Nucleus accumbens (tissue), 56 donors: Measurements from ENCODE around the gene AKR1A1.
"Not testable (repeated sequence)": the region's sequence is repeated elsewhere in the genome, so short reads cannot be mapped to it uniquely, and the experiment has no call there.

Source experiments
- DNase-seq, 56 donors: peaks; one replicate each; lab custom pipeline; 2025; lab: John Stamatoyannopoulos, UW

The AKR1A1 gene

DNA sequence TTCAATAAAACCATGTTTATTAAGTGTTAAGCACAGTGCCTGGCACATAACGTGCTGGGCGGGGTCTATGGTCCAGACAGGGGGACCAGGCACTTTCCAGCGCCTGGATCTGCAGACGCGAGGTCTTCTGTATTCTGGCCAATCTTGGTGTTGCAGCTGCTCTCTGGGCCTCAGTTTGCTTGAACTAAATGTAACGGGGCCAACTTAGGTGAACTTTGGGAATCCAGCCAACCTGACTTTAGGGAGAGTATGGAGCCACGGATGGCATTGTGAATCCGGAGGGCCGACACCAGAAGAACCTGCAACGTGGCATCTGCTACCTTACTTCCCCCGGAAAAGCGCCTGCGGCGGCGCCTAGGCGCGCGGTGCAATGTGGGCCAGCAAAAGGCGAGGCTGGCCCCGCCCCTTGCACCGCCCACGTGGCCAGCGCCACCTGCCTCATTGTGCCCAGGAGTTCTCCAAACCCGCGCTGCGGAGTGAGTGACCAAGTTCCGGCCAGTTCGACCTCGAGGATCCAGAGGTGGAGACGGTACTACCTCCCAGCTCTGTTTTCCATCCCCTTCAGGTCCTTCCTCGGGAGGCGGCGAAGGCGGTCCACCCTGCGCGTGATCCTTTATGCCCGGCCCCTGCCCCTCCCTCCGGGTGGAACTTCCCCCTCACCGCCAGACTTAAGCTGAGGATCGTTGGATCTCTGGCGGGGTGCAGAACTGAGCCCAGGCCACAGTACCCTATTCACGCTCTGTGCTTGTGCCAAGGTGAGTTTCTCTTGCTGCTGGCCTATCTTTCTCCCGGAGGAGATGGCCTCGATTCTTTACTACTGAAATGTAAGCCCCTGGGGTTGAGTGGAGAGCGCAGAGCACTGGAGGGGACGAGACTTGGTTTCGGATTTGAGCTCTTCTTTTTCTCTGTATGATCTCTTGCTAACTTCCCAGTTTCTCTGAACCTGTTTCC is at the start of gene AKR1A1:
TSS of gene AKR1A1 (plus strand) at position 426 of the 951 bp plus-strand sequence. CDS start 10,969 bp downstream, outside the sequence.
- DNase-seq: peak in 55 of 56 donors; percentile 48 to 96 (median 83)

DNA sequence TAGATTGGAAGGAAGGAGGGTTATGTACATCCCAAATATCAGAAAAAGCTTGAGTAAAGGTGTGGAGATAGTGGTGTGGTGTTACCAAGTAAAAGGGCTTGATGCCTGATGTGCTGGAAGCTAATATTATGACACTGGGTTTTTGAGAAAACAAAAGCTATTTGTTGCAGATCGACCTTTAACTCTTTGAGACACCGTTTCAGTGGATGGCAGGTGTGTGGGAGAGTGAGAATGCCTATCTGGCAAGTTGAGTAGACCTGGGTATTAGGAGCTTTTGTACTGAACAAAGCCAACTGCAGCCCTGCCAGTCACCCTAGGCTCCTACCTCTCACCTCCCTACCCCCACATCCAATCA is 49.1 kb upstream of the AKR1A1 start:
- peak in 1 of 56 donors; percentile 17 for DNase-seq

DNA sequence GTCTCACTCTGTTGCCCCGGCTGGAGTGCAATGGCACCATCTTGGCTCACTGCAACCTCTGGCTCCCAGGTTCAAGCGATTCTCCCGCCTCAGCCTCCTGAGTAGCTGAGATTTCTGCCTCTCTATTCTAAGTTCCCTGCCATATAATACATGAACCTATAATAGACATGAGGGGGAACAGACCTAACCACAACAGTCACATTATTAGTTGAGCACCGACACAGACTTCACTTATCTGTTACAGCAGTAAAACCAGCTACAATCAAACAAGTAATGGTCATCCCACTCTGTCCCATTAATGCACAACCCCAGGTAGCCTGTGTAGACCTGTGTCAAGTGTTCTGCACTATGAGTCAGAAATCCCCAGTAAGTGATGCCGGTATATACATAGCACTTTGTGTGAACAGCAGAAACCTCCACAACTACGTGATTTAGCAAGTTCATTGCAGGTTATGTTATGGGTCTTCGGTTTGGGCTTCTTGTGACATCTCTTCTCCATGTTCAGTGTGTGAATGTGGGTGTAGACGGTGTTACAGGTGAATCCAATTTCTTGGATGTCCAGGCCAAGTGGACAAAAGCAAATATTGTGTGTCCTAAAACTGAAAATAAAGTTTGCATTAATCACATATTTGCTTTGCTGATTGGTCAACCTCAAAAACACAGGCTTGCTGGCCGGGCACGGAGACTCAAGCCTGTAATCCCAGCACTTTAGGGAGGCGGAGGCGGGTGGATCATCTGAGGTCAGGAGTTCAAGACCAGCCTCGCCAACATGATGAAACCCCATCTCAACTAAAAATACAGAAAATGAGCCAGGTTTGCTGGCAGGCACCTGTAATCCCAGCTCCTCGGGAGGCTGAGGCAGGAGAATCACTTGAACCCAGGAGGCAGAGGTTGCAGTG is 46.9 kb upstream of the AKR1A1 start:
- no peak for DNase-seq

DNA sequence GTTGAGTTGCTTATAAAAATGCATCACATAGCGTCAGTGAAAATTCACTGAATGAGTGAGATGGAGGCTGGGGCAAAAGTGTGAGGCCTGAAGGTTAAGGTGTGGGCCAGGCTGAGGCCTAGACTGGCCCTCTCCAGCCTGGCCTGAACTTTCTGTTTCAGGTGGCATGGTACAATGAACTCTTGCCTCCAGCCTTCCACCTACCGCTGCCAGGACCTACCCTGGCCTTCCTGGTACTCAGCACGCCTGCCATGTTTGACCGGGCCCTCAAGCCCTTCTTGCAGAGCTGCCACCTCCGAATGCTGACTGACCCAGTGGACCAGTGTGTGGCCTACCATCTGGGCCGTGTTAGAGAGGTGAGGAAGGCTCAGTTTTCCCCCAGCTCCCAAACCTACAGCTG is 43.4 kb upstream of the AKR1A1 start:
- no peak for DNase-seq

DNA sequence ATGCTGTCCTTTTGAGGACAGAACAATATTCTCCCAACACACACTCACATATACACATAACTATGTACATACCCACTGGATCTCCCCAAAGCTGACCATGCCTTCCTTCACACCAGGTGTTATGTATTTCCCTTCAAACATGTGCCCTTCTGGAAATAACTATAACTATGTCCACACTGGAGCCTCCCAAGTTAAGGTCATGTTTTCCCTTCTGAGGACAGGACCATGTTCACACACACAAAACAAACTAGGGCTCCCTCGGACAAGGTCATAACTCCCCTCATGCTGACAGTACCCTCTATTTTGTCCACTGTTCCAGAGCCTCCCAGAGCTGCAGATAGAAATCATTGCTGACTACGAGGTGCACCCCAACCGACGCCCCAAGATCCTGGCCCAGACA is 42.7 kb upstream of the AKR1A1 start:
- no peak for DNase-seq

DNA sequence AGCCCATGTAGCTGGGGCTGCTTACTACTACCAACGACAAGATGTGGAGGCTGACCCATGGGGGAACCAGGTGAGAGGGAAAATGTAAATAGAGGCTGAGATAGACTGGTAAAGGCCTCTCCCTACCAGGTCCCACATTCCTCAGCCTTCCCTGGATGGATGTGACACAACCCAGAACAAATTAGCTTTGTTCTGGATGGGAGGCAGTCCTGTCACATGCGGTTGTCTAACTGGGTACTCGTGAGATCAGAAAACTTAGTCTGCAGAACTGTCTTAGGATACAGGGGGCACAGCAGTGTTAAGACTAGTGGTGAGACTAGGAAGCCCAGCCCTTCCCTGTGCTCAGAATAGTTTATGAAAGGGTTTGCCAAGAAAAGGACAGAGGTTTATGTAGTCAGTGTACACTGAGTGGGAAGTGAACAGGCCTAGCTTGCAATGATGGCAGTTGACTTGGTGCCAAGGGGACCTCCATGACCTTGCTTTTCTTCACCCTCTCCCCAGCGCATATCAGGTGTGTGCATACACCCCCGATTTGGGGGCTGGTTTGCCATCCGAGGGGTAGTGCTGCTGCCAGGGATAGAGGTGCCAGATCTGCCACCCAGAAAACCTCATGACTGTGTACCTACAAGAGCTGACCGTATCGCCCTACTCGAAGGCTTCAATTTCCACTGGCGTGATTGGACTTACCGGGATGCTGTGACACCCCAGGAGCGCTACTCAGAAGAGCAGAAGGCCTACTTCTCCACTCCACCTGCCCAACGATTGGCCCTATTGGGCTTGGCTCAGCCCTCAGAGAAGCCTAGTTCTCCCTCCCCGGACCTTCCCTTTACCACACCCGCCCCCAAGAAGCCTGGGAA is 42.1 kb upstream of the AKR1A1 start:
- no peak for DNase-seq

DNA sequence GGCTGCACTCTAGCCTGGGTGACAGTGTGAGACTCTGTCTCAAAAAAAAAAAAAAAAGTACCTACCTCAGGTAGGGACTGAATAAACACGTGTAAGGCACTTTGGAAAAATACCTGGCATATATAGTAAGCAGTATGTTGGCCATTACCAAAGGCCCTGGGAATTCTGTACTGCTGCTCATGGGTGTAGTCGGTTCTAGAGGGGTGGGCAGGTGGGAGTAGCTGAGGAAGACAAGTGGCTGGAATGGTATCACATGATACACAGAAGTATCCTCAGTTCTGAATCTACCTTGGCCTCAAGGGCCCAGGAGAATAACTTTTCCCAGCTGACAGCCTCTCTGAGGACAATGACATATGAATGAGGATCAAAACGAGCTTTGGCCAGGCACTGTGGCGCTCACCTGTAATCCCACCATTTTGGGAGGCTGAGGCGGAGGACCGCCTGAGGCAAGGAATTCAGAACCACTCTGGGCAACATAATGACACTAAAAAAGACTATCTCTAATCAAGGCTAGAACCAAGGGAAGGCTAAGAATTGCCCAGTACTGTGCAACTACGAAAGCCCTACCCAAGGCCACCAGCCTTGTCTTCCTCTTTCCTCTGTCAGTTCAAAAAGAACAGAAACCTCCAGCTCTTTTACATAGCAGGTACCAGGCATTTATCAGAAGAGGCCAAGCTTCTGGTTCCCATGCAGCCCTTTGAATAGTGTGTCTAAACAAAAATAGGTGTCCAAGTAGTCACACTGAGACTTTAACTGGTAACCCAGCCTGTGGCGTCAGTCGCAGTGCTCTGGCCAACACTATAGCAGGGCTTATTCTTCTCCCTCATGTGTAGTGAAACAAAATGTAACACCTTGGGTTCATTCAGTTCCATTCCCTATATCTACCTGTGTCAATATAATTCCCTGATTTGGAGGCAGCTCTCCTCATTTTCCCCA is 40.3 kb upstream of the AKR1A1 start:
- no peak for DNase-seq

DNA sequence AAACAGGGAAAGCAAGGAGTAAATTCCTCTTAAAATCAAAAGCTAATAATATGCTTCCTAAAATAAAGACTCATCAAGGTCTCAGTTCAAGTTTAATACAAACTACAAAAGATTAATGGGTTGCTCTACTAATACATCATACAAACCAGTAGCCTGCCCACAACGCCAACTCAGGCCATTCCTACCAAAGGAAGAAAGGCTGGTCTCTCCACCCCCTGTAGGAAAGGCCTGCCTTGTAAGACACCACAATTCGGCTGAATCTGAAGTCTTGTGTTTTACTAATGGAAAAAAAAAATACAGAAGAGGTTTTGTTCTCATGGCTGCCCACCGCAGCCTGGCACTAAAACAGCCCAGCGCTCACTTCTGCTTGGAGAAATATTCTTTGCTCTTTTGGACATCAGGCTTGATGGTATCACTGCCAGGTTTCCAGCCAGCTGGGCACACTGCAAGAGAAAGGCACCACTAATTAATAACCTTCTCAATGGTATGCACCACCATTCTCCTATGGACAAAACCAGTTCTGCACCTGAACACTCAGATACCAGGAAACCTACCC is 39.6 kb upstream of the AKR1A1 start:
- DNase-seq: peak in 26 of 56 donors; percentile 11 to 56 (median 20)

DNA sequence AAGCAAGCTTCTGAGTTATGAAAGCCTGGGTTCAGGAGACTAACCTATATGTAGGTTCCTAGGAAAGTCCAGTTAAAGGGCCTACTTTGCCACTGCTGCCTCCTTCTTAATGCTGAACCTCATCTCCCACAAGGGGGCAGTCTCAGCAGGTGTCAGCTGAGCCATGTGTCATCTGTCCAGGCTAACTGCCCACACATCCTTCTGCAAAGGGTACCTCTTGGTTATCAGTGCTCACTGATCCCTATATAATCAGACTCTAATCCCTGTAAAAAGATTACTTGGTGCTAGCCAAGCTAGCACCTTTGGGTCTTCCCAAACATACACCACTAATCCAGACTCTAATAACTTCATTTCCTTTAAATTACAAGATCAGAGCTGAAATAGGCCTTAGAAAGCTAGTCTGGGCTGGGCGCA is 38.0 kb upstream of the AKR1A1 start:
- DNase-seq: peak in 25 of 56 donors; percentile 5 to 62 (median 21)

DNA sequence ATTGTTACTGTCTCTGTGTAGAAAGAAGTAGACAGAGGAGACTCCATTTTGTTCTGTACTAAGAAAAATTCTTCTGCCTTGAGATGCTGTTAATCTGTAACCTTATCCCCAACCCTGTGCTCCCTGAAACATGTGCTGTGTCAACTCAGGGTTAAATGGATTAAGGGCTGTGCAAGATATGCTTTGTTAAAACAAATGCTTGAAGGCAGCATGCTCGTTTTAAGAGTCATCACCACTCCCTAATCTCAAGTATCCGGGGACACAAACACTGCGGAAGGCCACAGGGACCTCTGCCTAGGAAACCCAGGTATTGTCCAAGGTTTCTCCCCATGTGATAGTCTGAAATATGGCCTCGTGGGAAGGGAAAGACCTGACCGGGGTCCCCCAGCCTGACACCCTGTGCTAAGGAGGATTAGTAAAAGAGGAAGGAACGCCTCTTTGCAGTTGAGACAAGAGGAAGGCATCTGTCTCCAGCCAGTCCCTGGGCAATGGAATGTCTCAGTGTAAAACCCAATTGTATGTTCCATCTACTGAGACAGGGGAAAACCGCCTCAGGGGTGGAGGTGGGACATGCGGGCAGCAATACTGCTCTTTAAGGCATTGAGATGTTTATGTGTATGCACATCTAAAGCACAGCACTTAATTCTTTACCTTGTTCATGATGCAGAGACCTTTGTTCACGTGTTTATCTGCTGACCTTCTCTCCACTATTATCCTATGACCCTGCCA is 36.9 kb upstream of the AKR1A1 start:
- not testable (repeated sequence) for DNase-seq

DNA sequence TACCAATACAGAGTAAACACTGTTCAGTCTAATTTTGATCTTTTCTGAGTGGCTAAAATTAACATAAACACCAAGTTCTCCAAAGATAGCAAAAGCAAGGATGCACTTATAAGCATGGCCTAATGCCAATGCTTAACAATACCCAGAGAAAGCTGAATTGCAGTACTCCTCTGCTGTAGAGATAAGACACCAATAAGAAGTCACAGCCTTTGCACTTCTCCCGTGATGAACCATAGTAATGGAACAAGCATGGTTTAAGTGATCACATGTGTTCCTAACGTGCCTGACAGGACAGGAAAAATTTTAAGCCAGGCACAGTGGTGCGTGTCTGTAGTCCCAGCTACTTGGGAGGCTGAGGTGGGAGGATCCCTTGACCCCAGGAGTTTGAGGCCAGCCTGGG is 34.6 kb upstream of the AKR1A1 start:
- DNase-seq: no peak

DNA sequence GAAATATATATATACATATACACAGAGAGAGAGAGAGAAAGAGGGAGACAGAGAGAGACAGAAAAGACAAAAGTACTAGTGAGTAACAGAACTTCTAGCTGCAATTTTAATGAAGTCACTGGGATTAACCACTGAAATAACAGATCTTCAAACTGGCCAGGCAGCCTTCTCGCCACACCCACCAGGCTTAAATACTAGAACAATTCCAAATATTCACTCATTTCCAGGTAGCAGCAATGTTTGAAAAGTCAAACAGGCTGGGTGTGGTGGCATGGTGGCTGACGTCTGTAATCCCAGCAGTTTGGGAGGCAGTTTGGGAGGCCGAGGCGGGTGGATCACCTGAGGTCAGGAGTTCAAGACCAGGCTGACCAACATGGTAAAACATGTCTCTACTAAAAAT is 34.2 kb upstream of the AKR1A1 start:
- DNase-seq: no peak

DNA sequence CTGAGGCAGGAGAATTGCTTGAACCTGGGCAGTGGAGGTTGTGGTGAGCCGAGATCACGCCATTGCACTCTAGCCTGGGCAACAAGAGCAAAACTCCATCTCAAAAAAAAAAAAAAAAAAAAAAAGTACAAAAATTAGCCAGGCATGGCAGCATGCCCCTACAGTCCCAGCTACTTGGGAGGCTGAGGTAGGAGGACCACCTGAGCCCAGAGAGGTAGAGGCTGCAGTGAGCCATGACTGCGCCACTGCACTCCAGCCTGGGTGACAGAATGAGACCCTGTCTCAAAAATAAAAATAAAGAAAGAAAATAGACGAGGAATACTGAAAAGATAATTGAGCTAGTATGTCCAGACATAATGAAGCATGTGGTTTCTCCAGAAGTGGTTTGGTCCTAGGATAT is 32.3 kb upstream of the AKR1A1 start:
- not testable (repeated sequence) for DNase-seq

DNA sequence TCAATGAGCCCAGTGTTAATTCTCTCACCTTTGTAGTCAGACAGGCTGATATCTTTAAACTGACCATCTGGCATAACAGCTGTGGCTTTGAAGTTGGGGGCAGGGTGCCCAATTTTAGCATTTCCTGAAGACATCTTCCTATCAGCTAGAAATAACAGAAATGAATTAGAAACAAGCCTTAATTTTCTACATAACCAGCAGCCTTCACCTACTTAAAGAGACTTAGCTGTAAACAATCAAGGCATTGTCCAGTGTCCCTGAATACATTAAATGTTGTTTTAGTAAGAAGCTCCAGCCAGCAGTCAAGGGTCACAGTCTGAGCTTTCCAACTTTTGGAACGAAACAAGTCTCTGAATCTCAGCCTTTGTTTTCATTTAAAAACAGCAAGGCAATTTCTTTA is 31.7 kb upstream of the AKR1A1 start:
- peak in 2 of 56 donors; percentile 3 to 4 for DNase-seq

DNA sequence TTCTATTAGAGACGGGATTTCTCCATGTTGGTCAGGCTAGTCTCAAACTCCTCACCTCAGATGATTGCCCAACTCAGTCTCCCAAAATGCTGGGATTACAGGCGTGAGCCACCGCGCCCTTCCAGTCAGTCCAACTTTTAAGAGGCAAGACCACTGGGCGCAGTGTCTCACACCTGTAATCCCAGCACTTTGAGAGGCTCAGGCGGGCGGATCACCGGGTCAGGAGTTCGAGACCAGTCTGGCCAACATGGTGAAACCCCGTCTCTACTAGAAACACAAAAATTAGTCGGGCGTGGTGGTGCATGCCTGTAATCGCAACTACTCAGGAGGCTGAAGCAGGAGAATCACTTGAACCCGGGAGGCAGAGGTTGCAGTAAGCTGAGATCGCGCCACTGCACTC is 30.9 kb upstream of the AKR1A1 start:
- DNase-seq: not testable (repeated sequence)

DNA sequence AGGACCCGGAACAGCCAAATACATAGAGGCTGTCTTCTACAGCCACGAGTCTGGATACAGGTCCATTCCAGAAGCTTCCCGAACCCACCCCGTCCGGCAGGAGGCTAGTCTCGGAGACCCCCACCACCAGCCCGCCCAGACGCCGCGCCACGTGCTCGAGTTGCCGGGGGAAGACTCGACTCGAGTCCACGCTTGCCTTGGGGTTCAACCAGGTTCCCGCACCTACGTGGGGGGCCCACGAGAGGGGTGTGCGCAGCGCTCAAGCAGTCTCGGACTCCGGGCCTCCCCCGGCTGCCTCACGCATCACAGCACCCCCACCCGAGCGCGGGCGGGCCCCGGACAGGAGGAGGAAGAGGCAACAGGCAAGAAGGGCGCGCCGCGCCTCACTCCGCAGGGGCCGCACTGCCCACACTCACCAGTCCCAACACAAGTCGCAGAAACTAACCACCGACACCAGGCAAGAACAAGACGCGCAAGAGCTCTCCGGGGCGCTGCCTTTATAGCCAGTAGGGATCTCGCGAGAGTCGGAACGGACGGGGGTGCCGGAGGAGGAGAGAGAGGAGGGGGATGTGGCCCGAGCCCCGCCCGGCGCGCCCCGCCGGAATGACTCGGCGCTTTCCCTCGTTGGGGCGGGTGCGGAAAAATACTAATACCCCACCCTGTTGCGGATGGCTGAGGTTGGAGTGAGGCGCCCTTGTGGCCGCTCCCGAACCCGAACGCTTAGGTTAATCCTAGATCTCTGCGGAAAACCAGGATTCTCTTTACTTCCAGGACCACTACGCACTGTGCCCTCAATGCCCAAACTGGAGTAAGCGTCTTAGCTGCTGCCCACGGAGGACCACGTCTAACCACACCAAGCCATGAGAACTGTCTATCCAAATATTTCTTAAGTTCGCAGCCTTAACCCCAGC is 29.0 kb upstream of the AKR1A1 start, which contains the start of gene PRDX1:
TSS of gene PRDX1 (minus strand) at position 472 of the 911 bp plus-strand sequence. CDS start 2,841 bp downstream, outside the sequence.
- peak; percentile 79 to 98 (median 94) for DNase-seq
